SK-N-SH treated with all-trans-retinoic acid at 6 μM for 48 hours (cell line): Measurements from ENCODE around the gene SLC40A1.

Source experiments
- CSDC2 ChIP-seq: fragments of 250-450 bp; sonication (Bioruptor Pico); IDR thresholded peaks from 2 replicates; pipeline ENCODE4 v1.5.0; 2020; ENCODE audit warnings: mild to moderate bottlenecking, moderate library complexity
- ESRRG ChIP-seq: fragments of 250-450 bp; sonication (Bioruptor Pico); IDR thresholded peaks from 2 replicates; pipeline ENCODE4 v1.6.1; 2021; ENCODE audit warnings: mild to moderate bottlenecking
- ISL1 ChIP-seq: fragments of 250-450 bp; sonication (Bioruptor Pico); IDR thresholded peaks from 2 replicates; pipeline ENCODE4 v2.1.2; 2022; ENCODE audit warnings: mild to moderate bottlenecking, moderate library complexity
- RARB ChIP-seq: fragments of 250-450 bp; sonication (Bioruptor Pico); IDR thresholded peaks from 2 replicates; pipeline ENCODE4 v1.8.0; 2021; ENCODE audit warnings: mild to moderate bottlenecking, moderate library complexity
- TCF4 ChIP-seq: fragments of 250-450 bp; sonication (Bioruptor Pico); IDR thresholded peaks from 2 replicates; pipeline ENCODE4 v1.8.0; 2021; ENCODE audit warnings: mild to moderate bottlenecking, moderate library complexity, borderline replicate concordance
- ZFP3 ChIP-seq: fragments of 250-450 bp; sonication (Bioruptor Pico); IDR thresholded peaks from 2 replicates; pipeline ENCODE4 v1.5.0; 2020; ENCODE audit warnings: mild to moderate bottlenecking, moderate library complexity
- ZFP30 ChIP-seq: fragments of 450-650 bp; formaldehyde crosslinking; IDR thresholded peaks from 2 replicates; pipeline ENCODE4 v1.5.0; 2022; ENCODE audit warnings: mild to moderate bottlenecking, moderate library complexity
- ZNF565 ChIP-seq: fragments of 450-650 bp; formaldehyde crosslinking; conservative IDR thresholded peaks from 2 replicates; pipeline ENCODE4 v1.5.0; 2020; ENCODE audit warnings: low read depth, mild to moderate bottlenecking, moderate library complexity
- TF ChIP-seq, protein P1 (sequence below): fragments of 250-450 bp; sonication (Bioruptor Pico); IDR thresholded peaks from 2 replicates; pipeline ENCODE4 v1.8.0; 2020; ENCODE audit warnings: mild to moderate bottlenecking, moderate library complexity, borderline replicate concordance

DNA sequence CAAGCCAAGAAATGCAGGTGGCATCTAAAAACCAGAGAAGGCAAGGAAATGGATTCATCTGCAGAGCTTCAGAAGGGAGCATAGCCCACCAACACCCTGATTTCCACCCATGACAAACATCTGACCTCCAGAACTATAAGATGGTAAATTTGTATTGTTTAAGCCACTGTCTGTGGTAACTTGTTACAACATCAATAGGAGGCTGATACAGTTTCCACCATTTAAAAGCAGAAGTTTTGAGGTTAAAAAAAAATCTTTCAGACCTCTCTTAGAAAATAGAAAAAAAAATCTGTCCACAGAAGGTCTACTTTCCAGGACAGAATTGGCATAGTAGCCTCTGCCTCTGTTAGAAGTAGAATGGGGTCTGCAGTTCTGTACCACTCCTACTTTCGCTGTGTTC, 37.2 kb downstream of the SLC40A1 start:
- TF ChIP-seq ESRRG (CRISPR knock-in tag) (no peak), RARB (CRISPR knock-in tag) (no peak), ZNF565 (CRISPR knock-in tag) (no peak), CSDC2 (CRISPR knock-in tag) (no peak), ZFP30 (CRISPR knock-in tag) (no peak), ZFP3 (CRISPR knock-in tag) (no peak), ISL1 (CRISPR knock-in tag) (no peak), TCF4 (no peak)
- TF ChIP-seq, protein P1, sequence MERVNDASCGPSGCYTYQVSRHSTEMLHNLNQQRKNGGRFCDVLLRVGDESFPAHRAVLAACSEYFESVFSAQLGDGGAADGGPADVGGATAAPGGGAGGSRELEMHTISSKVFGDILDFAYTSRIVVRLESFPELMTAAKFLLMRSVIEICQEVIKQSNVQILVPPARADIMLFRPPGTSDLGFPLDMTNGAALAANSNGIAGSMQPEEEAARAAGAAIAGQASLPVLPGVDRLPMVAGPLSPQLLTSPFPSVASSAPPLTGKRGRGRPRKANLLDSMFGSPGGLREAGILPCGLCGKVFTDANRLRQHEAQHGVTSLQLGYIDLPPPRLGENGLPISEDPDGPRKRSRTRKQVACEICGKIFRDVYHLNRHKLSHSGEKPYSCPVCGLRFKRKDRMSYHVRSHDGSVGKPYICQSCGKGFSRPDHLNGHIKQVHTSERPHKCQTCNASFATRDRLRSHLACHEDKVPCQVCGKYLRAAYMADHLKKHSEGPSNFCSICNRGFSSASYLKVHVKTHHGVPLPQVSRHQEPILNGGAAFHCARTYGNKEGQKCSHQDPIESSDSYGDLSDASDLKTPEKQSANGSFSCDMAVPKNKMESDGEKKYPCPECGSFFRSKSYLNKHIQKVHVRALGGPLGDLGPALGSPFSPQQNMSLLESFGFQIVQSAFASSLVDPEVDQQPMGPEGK (CRISPR knock-in tag), result no peak
